VCaP (cell line): ENCODE results near the gene APBA3.

Experiments used
- H3K27ac ChIP-seq: fragments of 450-650 bp; 2 replicates; pipeline ENCODE4 v1.5.1; 2017
- CTCF ChIP-seq: fragments of 450-650 bp; conservative IDR thresholded peaks from 2 replicates; pipeline ENCODE4 v1.5.1; 2017; ENCODE audit warnings: mild to moderate bottlenecking, moderate library complexity

Gene APBA3

GRCh38 chr19:3736106-3736724 lies 25.3 kb downstream of the APBA3 start:
- no peak for TF ChIP-seq CTCF

GRCh38 chr19:3734310-3734600 lies 27.2 kb downstream of the APBA3 start:
- TF ChIP-seq CTCF: no peak
- no peak overlapping the region for H3K27ac ChIP-seq

More at GRCh38 chr19:3736106-3736724, 25.3 kb downstream of the APBA3 start:
- no peak overlapping the region for H3K27ac ChIP-seq

DNA sequence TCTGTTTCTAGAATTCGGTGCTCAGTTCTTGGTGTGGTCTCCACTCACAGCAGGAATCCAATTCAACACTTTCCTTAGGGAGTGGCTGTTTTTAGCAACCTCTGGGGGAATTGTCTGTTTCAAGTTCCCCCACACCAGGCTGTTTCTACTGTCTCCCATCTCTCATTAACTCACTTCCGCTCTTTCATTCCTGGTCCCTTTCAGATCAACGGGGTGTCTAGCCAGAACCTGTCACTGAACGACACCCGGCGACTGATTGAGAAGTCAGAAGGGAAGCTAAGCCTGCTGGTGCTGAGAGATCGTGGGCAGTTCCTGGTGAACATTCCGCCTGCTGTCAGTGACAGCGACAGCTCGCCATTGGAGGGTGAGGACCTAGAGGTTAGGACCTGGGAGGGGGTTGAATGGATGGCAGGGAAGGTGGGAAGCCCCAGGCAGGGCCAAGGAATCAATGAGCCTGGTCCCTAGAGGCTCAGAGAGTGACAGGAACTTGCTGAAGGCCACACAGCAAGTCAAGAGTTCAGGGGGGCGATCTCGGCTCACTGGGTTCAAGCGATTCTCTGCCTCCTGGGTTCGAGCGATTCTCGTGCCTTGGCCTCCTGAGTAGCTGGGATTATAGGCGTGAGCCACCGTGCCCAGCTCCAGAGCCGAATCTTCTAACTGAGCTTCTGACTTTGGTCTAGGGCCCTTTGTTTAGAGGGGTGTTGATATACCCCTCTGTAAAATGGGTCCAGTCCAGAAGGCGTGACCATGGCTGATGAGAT lies 27.8 kb downstream of the APBA3 start:
- no peak for TF ChIP-seq CTCF
- H3K27ac ChIP-seq: no peak overlapping the region

- TF ChIP-seq CTCF: no peak
- no peak overlapping the region for H3K27ac ChIP-seq
Observed at GRCh38 chr19:3732108-3732507, 29.4 kb downstream of the APBA3 start.

DNA sequence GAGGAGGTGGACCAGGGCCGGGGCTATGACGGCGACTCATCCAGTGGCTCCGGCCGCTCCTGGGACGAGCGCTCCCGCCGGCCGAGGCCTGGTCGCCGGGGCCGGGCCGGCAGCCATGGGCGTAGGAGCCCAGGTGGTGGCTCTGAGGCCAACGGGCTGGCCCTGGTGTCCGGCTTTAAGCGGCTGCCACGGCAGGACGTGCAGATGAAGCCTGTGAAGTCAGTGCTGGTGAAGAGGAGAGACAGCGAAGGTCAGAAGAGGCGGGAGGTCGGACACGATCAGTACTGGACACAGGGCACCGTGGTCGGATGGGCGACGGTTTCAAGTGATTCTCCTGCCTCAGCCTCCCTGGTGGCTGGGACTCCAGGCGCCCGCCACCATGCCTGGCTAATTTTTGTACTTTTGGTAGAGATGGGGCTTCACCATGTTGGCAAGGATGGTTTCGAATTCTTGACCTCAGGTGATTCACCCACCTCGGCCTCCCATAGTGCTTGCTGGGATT lies 31.0 kb downstream of the APBA3 start:
- H3K27ac ChIP-seq: no peak overlapping the region
- TF ChIP-seq CTCF: no peak

DNA sequence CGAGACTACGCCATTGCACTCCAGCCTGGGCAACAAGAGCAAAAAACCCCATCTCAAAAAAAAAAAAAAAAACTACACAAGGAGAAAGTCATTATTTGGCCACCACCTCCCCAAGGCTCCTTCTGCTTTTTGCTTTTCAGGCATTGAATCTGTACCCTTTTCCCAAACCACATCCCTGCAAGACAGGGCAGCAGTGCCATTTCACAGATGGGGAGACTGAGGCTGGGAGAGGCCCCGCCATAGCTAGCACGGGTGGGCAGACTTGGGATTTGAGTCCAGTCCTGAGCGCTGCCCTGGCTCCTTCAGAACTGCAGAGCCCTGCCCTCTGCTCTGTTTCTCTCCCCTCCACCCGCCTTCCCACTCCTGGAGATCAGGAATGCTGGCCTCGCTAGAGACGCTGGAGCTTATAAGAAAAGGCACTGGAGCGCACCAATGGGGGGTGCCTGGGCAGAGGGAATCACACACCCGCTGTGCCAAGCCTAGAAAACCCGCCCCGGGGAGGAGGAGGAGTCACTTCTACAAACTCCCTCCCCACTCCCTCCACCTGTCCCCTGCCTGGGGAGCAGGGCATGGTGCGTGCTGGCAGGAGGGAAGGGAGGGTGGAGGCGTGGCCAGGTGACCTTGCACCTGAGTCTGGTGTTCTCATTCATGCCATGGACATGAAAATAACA lies 35.7 kb downstream of the APBA3 start:
- no peak for TF ChIP-seq CTCF
- H3K27ac ChIP-seq: no peak overlapping the region

- no peak for TF ChIP-seq CTCF
- no peak overlapping the region for H3K27ac ChIP-seq
Observed at GRCh38 chr19:3725121-3725520, 36.4 kb downstream of the APBA3 start.
